Stimulated activated CD8-positive, alpha-beta memory T cell treated with anti-CD3 and anti-CD28 coated beads, Interleukin-12 subunit alpha, Interleukin-12 subunit beta, amount 100 ng/mL, for 4 hours (primary cell): ENCODE results near the gene OXCT1.
"Not testable (repeated sequence)": the region's sequence is repeated elsewhere in the genome, so short reads cannot be mapped to it uniquely, and the experiment has no call there.

ENCODE experiments used
- DNase-seq: peaks from one replicate; pipeline ENCODE4 v3.0.0-alpha.2; 2020; ENCODE audit warnings: low read depth

Gene OXCT1

GRCh38 chr5:41772785-41773442, 97.3 kb downstream of the OXCT1 start:
- no peak for DNase-seq

GRCh38 chr5:41772056-41772455, 98.2 kb downstream of the OXCT1 start:
- no peak for DNase-seq

- no peak for DNase-seq
These were observed 99.4 kb downstream of the OXCT1 start for GRCh38 chr5:41770799-41771198.

GRCh38 chr5:41768692-41769091, 101.5 kb downstream of the OXCT1 start:
- no peak for DNase-seq

- no peak for DNase-seq
These were observed 105.6 kb downstream of the OXCT1 start for GRCh38 chr5:41764650-41765049.

- no peak for DNase-seq
These were observed 106.7 kb downstream of the OXCT1 start for GRCh38 chr5:41763574-41763973.

GRCh38 chr5:41763081-41763480, 107.1 kb downstream of the OXCT1 start:
- DNase-seq, result no peak

- no peak for DNase-seq
These were observed 107.8 kb downstream of the OXCT1 start for GRCh38 chr5:41762426-41762825.

GRCh38 chr5:41761663-41762062, 108.6 kb downstream of the OXCT1 start:
- no peak for DNase-seq

- DNase-seq, result no peak
These were observed 114.5 kb downstream of the OXCT1 start for GRCh38 chr5:41755705-41756104.

GRCh38 chr5:41754857-41755256, 115.4 kb downstream of the OXCT1 start:
- DNase-seq, result no peak

GRCh38 chr5:41751867-41752266, 118.4 kb downstream of the OXCT1 start:
- DNase-seq, result no peak

- DNase-seq, result no peak
These were observed 121.6 kb downstream of the OXCT1 start for GRCh38 chr5:41748631-41749030.

GRCh38 chr5:41747708-41748107, 122.5 kb downstream of the OXCT1 start:
- no peak for DNase-seq

- no peak for DNase-seq
These were observed 122.9 kb downstream of the OXCT1 start for GRCh38 chr5:41747301-41747700.

- not testable (repeated sequence) for DNase-seq
These were observed 127.6 kb downstream of the OXCT1 start for GRCh38 chr5:41742608-41743007.

GRCh38 chr5:41738710-41739354, 131.4 kb downstream of the OXCT1 start:
- no peak for DNase-seq

- DNase-seq, result no peak
These were observed 133.6 kb downstream of the OXCT1 start for GRCh38 chr5:41736641-41737040.

GRCh38 chr5:41735213-41735612, 135.0 kb downstream of the OXCT1 start:
- no peak for DNase-seq

GRCh38 chr5:41729381-41729780, 140.8 kb downstream of the OXCT1 start:
- DNase-seq, result not testable (repeated sequence)

- no peak for DNase-seq
These were observed 141.9 kb downstream of the OXCT1 start for GRCh38 chr5:41728281-41728680.

- DNase-seq, result no peak
These were observed 147.8 kb downstream of the OXCT1 start for GRCh38 chr5:41722359-41722950.

GRCh38 chr5:41721516-41721915, 148.7 kb downstream of the OXCT1 start:
- DNase-seq, result no peak

- no peak for DNase-seq
These were observed 153.8 kb downstream of the OXCT1 start for GRCh38 chr5:41716382-41716781.
